GM19238 (cell line): ENCODE results near the gene ZDHHC11B.
"Not testable (repeated sequence)": the region's sequence is repeated elsewhere in the genome, so short reads cannot be mapped to it uniquely, and the experiment has no call there.

Source experiments
- DNase-seq: peaks from one replicate; pipeline ENCODE4 v3.0.0; 2011; ENCODE audit warnings: low spot score; ENCODE audit not compliant: insufficient read length

Gene ZDHHC11B

DNA sequence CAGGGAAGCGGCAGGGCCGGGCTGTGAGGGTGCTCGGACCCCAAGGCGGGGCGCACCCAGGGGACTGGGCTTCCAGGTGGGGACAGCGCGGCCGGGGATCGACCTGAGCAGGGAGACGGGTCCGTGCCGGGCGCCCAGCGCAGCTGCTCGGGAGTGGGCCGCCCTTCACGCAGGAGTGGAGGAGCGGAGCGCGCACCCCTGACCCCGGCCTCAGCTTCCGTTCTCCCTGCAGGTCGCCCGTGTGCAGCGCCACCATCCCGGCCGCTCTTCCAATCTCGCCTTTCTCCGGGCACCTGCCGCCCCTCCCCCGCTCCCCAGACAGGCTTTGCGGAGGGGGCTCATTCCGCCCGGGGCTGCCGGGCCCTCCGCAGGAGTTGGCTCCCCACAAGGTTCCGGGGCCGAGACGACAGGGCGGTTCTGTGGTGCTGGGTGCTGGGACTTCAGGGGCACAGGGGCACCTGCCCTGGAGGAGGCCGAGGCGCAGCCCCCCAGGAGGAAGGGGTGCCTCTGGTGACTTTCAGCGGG lies 714 bp upstream of the ZDHHC11B start:
- not testable (repeated sequence) for DNase-seq

DNA sequence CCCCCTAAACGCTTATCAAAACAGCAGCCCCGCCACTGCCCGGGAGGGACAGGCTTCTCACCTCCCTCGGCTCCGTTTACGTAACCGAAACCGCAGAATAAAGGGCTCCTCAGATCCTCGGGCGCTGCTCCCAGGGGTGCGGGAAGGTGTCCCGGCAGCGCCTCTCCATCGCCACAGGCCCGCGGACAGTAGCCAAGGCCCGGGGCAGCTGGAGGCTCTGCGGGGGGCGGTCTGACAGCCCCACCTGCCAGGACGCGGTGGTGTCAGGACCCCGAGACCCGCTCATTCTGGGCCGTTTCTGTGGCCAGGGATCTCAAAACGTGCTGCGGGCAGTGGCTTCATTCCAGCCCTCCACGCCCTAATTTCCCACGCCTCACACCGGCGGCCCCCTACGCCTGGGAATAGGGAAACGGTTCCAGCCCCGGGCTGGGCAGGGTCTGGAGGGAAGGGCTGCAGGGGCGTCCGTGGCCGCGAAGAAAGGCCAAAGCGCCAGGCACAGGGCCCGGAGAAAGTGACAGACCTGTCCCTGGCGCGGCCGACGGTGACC lies 575 bp downstream of the ZDHHC11B start:
- not testable (repeated sequence) for DNase-seq

DNA sequence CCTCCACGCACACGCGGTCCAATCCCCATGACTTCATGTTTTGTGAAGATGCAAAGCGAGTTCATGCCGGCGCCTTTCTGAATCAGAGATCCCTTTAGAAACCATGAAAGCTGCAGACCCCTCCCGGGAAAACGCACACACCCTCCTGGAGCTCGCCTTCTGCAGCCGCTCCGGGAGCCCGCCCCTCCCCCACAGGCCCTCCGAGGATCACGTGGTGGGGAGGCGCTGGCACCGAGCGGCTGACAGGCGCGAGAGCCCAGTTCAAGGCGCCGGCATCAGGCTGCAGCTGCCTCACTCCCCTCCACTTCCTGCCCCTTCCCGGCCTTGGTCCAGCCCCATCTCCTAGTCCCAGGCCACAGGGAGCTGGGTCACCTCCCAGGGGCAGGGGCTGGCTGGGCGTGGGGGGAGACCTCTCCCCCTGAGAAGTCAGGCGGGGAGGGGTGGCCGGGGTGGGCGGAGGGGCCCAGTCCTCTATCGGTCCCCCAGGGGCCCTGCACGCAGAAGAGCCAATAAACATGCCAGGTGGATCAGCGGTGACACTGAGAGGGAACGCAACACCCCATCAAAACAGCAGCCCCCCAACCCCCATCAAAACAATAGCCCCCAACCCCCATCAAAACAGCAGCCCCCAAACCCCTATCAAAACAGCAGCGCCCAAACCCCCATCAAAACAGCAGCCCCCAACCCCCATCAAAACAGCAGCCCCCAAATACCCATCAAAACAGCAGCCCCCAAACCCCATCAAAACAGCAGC lies 1.3 kb downstream of the ZDHHC11B start:
- DNase-seq = not testable (repeated sequence)

DNA sequence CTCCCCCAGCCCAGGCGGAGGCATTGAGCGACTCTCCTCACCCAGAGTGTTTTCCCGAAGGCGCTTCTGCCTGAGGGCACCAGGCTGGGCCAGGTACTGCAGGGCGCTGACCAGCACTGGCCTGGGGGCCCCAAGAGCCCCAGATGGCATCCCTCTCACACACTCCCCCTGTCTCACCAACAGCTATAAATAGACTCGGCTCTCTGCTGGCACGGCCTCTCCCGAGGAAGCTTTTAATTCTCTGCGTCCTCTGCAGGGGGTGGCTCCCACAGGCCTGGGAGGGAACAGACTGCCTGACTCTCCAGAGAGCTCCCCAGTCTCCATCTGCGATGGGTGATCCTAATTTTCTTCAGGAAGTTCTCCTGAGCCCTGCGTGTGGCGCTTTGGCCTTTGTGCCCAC lies 2.2 kb downstream of the ZDHHC11B start:
- not testable (repeated sequence) for DNase-seq

DNA sequence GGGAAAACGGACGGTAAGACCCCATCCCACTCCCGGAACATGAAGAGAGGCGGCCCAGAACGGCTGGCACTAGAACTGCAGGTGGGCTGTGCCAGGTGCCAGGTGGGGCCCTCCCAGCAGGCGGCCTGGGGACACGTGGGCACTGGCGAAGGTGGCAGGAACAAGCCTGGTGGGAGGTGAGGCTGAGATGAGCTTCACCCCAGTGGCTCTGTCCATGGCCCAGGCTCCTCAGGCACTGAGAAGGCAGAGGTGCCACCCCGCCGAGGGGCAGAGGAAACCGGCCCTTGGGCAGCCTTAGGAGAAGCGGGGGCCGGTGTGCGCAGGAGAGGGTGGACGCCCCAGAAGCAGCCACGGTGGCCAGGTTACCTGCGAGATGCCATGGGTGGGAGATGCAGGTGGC lies 4.0 kb downstream of the ZDHHC11B start:
- not testable (repeated sequence) for DNase-seq

DNA sequence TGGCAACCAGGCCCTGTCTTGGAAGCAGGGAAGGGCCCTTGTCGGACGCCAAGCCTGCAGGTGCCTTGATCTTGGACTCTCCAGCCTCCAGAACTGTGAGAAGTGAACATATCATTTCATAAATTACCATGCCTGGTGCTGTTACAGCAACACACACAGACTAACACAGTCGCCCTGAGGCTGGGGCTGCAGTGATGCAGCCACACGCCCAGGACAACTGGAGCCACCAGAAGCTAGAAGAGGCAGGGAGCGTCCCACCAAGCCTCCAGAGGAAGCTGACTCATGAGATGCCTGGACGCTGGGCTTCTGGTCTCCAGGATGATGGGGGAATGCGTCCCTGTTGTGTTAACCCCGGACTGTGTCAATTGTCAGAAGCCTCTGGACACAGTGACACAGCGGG lies 5.6 kb downstream of the ZDHHC11B start:
- DNase-seq = not testable (repeated sequence)

DNA sequence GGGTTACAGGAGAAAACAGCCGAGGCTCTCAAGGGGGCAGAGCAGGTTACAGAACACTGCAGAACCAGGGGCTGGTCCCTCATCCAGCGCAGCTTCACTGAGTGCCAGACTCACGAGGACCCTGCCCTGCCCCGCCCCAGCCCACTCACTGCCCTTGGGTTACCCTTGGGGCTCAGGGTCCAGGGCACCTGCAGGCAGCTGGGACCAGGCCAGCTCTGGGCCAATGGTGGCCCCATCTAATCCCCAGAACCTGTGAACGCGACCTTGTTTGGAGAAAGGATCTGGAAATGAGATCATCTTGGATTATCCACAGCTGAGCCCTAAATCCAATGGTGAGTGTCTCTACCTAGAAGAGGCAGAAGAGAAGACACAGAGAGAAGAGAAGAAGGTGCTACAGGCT lies 6.1 kb downstream of the ZDHHC11B start:
- DNase-seq = not testable (repeated sequence)

DNA sequence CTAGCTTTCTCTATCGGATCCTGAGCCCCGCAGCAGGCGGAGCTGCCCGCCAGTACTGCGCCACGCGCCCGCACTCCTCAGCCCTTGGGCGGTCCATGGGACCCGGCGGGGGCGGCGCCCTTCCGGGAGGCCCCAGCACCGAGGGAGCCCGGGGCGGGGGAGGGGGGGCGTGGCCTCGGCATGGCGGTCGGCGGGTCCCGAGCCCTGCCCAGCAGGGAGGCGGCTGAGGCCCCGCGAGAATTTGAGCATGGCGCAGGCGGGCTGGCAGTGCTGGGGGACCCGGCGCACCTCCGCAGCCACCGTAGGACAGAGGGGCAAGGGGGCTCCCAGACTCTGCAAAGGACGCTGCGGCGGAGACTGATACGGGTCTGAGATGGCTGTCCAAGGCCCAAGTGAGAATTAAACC lies 6.8 kb downstream of the ZDHHC11B start:
- DNase-seq = no peak

DNA sequence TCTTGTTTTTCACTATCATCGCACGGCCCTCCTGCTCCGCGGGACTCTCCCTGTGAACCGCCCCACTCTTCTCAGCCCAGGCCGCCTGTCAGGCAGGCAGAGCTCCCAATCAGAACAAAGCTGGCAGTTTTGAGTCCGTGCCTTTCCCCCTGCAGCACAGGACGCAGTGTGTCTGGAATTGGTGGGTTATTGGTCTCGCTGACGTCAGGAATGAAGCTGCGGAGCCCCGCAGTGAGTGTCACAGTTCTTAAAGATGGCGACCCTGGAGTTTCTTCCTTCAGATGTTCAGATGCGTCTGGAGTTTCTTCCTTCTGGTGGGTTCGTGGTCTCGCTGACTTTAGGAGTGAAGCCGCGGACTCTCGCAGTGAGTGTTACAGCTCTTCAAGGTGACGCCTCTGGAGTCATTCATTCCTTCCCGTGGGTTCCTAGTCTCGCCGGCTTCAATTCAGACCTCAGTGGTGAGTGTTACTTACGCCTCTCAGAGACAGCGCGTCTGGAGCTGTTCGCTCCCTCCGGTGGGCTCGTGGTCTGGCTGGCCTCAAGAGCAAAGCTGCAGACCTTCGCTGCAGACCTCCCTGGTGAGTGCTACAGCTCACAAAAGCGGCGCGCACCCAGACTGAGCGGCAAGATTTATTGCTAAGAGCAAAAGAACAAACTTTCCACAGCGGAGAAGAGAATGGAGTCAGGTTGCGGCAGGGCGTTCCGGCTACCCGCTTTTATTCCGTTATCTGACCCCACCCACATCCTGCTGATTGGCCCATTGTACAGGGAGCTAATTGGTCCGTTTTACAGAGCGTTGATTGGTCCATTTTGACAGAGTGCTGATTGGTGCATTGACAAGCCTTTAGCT lies 7.4 kb downstream of the ZDHHC11B start:
- no peak for DNase-seq

DNA sequence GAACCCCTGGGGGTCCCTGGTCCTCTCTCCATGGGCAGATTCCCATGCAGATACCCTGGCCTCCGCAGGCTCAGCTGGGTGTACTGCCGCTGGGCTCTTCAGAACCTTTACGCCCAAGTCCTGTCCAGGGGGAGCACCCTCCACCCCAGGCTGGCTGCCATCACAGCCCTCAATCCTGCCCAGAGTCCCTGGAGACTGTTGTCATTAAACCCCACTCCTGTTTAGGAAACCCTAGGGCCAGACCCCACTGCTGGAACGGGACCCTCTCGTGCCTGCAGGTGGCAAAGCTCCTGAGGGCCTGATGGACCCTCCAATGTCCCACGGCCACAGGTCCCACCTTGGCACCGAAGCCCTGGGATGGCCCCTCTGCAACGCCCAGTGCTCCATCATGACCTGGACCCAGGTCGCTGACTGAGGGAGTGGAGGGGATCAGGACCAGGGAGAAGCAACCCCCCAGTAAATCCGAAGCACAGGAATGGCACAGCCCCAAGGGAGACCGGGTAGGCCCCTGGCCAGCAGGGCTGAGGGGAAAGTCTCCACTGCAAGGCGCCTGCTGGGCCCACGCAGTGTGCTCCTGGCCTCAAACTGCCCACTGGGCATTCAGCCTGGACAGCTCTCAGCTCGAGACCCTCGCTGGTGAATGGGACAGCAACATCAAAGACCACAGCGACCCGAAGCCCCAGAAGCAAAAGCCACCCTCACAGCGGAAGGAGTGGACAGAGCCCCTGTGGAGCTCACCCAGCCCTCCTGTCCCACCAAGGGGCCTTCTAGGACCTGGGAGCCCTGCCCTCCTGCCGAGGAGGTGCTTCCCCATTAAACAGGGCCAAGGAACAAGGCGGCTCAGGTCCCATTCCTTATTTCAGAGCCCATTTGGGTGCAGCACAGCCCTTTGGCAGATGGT lies 8.3 kb downstream of the ZDHHC11B start:
- DNase-seq = no peak

DNA sequence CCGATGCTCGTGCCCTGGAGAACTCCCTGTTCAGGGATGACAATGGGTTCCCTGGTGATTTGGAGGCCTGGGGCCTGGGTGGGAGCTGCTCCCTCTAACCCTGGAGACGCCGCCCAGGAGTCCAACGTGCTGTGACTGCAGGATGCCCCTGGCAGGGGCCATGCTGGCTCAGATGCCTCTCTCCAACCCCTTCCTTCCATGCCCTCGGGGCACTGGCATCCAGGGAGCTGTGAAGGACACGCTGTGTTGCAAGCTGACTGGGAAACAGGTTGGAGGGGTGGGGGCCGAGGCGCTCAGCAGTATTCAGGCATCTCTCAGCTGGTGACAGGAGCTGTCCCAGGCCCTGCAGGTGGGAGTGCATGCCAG lies 9.0 kb downstream of the ZDHHC11B start:
- DNase-seq = not testable (repeated sequence)

DNA sequence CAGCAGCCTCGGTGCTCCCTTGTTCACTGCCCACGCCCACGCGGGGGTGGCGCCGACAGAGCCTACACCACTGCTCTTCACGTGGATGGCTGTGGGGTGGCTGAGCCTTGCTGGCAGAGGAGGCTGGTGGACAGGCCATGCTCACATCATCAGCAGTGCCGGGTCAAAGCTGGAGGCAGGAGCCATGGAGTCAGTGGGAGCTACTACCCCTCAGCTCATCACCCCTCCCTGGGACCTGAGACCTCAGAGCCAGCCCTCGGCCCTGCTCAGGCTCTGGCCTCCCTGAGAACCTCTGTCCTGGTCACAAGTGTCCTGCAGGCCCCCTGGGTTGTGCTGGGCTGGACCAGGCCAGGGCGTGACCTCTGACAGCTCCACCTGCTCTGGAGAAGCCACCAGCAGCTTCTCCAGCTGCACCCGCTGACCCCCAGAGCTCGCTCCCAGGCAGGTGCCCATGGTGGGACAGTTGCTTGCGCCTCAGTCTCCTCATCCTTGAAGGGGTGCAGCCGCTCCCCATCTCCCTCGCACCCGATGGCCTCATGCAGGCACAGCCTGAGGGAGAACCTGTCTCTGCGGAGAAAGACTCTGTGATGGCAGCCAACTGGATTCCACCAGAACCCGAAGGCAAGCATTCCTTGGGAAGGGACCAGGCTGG lies 9.5 kb downstream of the ZDHHC11B start:
- DNase-seq = not testable (repeated sequence)

DNA sequence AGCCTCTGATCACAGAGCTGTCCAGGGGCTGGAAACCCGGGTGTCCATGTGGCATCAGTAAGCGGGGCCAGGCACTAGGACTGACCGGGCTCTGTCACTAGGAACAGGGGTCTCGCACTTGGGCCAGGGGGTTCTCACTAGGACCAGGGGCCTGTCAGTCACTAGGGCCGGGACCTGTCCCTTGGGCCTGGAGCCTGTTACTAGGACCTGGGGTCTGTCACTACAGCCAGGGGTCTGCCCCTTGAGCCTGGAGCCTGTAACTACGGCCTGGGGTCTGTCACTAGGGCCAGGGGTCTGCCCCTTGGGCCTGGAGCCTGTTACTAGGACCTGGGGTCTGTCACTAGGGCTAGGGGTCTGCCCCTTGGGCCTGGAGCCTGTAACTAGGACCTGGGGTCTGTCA lies 10.2 kb downstream of the ZDHHC11B start:
- not testable (repeated sequence) for DNase-seq

DNA sequence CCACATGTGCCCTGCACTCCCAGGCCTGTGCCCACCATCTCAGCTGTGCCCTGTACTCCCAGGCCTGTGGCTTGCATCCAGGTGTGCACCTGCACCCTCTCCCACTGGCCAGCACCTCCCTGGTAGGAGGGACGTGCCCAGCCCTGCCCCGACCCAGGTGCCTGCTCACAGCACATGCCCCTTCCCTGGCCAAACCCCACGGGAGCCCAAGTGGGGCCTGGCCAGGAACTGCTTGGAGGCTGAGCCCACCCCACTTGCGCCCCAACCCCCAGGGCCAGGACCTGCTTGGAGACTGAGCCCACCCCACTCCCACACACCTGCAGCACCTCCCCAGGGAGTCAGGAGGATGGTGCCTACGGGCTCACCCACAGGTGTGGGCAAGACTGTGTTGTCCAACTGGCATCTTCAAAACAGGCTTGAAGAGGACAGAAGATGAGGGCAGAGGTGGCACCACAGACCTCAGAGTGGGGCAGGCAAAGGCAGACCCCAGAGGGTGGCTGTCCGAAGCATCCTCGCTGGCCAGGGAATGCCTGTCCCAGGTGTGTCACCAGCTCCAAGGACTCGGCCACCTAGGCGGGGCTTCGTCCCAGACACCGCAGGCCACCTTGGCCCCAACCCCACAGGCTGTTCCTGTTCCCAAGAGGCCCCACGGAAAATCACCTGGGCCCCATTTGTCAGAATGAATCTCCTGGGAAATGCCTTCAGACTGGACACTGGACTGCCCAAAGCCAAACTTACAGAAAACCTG lies 10.8 kb downstream of the ZDHHC11B start:
- DNase-seq = no peak

DNA sequence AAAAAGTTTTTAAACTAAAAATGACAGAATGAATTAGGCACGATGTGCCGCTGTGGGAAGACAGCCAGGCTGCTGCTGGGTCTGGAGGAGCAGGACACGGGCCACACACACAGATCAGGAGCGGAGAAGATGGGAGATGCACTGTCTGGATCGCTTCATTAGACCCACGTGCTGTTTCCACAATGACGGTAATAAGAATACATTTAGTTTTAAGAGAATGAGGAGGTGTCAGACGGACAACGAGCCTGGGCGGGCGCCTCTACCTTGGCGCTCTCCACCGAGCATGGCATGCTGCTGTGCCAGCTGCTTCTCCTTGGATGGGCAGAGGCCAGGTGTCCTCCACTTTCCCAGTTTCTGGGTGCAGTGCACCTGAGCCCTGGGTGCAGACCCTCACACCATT lies 11.6 kb downstream of the ZDHHC11B start:
- DNase-seq = not testable (repeated sequence)

DNA sequence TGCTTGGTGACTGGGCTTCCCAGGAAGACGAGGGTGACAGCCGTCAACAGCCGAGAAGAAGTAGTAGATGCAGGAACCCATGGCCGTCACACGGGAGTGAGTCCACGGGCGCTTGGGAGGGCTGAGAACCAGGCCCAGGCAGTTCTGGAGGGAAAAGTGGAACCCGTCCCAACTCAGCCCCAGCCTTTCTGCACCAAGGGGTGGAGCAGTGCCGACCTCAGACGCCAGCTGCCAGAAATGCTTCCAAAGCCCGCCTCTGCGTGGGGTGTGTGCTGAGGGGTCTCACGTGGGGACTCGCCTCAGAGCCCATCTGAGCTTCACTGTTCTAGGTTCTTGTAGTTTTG lies 12.0 kb downstream of the ZDHHC11B start:
- DNase-seq = not testable (repeated sequence)

DNA sequence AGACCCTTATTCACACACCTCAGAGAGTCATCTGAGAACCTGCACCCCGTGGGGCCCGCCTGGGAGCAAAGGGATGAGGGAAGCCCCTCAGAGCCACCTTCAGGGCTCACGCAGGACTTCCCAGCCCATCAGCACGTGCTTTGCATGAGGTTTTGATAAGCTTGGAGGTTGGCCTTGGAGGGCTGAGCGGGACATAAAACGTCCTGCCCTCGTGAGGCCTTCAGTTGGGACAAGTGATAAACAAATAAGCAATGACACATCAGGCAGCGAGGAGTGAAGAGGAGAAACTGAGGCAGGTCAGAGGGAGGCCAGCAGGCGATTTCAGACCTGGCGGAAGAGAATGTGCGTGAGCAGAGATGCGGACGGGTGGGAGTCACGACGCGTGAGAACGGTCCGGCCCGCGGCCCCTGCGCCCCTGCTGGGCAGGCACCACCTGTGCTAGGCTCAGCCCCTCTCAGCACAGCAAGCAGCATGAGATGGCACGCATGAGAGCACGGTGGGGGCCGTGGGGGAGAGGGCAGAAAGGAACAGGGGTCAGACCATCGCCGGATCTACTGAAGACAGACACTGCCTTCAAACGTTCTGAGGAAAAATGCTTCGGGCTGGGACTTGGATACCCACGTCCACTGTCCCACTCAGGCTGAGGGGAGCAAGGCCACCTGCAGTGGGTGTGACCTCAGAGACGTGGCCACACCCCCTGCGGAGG lies 12.5 kb downstream of the ZDHHC11B start:
- DNase-seq = not testable (repeated sequence)

DNA sequence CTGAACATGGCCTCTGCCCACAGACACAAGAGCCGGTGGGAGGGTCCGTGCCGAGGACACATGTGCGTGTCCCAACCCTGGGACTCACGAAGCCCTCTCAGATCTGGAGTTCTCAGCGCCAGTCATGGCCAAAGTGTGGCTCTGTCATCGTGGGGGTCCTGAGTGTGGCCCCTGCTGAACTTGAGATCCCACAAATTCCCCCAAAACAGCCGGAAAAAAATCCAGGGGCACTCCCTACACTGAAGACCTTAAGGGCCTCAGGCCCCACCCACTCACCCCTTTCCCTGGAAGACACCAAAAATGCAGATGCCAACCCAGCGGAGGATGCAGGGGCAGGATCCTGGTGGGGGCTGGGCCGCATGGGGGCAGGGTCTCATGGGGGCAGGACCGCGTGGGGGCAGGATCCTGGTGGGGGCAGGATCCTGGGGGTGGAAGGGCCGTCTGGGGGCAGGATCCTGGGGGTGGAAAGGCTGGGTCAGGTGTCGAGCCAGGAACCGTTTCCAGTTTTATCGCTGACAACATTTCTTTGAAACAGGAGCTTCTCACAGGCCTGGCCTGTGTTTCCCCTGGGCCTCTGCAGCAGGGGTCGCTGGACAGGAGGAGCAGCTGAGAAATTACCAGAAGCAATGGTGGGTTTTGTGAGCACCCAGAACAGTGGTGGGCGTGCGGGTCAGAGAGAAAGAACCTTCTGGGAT lies 13.3 kb downstream of the ZDHHC11B start:
- not testable (repeated sequence) for DNase-seq

DNA sequence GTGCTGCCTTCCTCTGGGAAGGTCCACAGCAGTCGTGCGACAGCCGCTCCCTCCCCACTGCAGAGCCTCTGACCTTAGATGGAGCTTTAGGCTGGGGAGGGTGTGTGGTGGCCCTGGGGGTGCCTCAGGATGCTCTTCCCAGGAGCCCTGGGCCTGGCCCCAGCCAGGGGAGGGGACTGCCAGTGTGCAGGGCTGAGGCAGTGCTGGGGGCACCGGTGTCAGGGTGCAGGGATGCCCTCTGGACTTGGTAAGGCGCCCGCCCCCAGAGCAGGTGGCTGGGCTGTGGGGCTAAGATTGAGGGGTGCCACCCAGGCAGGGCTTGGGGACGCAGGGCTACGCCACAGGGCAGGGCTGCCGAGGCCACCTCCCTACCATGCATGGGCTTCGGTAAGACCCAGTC lies 13.9 kb downstream of the ZDHHC11B start:
- DNase-seq = not testable (repeated sequence)
